ENCODE measurements around the gene CST9L.

The CST9L gene

GRCh38 chr20:23542801-23543200 is 25.5 kb downstream of the CST9L start:
- no peak for DNase-seq

GRCh38 chr20:23541776-23542175 is 26.5 kb downstream of the CST9L start:
- DNase-seq, result no peak

DNA sequence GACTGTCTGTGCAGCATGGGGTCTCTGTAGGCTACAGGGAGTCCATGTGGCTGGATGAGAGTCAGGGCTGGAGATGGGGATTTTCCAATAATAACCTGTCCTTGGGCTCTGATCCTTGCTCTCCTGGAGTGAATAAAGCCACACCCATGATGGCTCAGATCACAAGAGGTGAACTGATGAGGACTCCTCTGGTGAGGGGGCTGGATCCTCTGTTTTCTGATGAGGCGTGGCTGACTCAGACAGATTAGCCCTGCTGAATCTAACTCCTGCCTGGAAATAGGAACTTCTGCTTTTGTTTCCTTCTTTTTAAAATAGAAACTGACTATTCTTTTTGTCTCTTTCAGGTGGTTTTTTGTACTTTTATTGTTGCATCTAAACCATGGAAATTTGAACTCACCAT is 27.0 kb downstream of the CST9L start:
- no peak for DNase-seq

DNA sequence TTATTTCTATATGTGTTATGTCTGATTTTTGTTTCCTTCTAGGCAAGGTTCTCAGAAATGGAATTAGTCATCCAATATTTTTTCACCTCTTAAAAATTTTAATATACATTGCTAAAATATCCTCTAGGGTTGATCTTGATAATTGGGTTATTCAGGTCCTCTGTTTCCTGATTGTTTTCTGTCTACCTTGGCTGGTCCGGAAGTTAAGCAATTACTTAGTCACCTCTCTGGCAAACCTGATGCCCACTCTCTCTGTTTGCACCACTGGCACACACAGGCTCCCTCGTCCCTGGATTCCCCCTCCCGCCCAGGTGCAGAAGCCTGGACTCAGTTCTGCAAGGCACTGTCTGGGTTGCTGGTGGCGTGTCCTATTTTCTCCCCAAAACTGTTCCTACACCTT is 27.7 kb downstream of the CST9L start:
- no peak for DNase-seq

DNA sequence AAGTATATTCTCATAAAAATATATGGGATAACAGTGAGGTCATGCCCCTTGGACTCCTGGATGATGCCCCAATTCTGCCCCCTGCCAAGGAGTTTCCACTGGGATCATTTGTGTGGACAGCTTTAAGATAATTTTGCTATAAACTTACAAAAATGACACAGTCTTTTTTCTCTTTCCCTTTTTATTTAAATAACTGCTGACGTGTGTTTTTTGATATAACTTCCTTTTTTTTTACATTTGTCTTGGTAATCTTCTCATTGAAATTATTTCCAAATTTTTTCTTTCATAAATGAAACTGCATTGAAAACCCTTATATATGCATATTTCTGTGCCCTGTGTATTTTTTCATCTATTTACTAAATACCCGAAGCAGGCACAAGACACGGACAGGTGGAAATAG is 31.3 kb downstream of the CST9L start:
- no peak for DNase-seq

DNA sequence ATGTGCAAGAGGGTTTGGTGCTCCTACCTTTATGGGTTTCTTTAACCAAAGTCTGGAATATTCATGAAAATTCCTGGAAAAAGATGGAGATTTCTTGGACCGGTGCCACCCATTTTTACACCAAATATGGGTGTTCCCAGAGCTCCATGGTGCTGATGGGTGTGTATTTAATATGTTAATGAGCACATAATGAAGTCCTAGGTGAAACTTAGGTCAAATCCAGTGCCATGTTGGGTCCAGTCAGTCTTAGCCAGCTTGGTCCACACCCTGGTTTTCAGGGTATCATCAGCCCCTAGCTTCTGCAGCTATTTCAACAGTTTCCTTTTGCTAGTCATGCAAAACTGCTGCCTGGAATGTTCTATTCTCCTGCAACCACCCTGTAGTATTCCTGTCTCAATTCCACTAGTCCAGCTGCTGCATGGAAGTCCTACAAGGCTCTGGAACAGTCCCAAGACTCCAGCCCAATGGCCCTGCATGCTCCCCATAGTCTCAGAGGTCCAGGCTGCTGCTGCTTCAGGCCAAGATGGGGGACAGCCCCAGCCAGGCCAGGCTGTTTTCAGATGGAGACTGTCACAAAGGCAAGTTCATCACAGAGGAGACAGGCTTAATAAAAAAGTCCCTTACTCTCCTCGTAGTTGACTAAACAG is 31.8 kb downstream of the CST9L start:
- DNase-seq, result no peak

- DNase-seq, result no peak
These were observed 33.3 kb downstream of the CST9L start for GRCh38 chr20:23534801-23535593.

GRCh38 chr20:23533161-23533560 is 35.1 kb downstream of the CST9L start:
- DNase-seq, result no peak

- no peak for DNase-seq
These were observed 35.8 kb downstream of the CST9L start for GRCh38 chr20:23532533-23532932.

- DNase-seq, result no peak
These were observed 37.2 kb downstream of the CST9L start for GRCh38 chr20:23530937-23531567.

- DNase-seq, result peak; percentile 60
These were observed 39.3 kb downstream of the CST9L start for GRCh38 chr20:23528867-23529431.

- DNase-seq, result no peak
These were observed 41.4 kb downstream of the CST9L start for GRCh38 chr20:23526850-23527249.

GRCh38 chr20:23524146-23524545 is 44.1 kb downstream of the CST9L start:
- DNase-seq, result no peak

- no peak for DNase-seq
These were observed 48.1 kb downstream of the CST9L start for GRCh38 chr20:23520185-23520584.

DNA sequence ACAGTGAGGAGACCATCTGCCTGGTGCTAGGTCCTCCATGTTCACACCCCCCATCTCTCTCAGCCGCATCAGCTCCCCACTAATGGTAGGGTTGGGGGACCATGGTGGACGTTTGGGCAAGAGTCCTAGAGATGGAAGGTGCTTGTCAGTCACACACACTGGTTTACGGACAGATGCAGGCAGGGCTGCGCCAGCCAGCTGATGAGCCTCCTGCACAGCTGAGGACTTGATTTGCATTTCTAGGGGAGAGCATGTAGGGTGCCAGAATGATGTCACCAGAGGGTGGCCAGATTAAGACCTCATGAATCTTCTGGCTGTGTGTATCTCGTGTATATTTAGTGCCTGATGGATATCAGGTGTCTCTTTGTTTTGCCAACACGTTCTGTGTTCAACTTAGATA is 48.7 kb downstream of the CST9L start:
- no peak for DNase-seq

DNA sequence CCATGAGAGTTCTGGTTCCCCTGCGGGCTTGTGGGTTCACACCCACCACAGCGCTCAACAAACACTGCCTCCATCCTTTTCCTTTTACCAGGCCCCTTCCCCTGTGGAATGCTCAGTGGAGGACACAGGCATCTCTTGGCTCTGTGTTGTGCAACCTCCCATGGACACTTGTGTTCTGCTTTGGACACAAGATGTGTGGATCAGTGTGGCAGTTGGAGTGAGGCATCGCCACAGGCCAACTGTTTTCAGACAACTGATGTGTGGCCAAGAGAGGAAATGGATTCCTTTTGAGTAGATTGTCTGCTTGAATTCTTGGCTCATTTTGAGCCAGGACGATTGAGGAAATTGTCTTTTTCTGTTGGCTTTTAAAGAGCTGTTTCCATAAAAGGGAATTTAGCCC is 50.6 kb downstream of the CST9L start:
- no peak for DNase-seq

GRCh38 chr20:23515250-23515939 is 52.9 kb downstream of the CST9L start:
- no peak for DNase-seq

DNA sequence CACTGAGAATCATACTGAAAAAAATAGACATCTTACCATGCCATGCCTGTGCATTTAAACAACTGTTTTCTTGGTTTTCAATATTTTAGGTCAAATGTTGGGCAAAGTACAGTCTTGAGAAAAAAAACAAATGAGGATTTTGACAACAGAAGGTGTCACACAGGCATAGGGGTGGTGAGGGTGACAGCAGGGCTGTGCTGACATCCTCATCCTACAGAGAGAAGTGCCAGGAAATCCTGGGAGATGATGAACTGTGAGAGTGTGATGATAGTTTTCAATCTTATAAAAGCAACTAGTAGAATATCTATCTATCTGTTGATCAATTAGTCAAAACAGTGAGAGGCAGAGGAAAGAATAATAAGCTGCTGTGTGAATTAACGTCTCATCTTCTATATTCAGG is 53.4 kb downstream of the CST9L start:
- DNase-seq, result no peak
